ENCODE data around the gene S1PR1. TPM values are rescaled to one million over a fixed set of nuclear protein-coding genes. Genes with fewer than 3 reads are reported as not detected.
A peak's percentile ranks its signal among the peaks of the same experiment; 100 is the strongest.
"Not testable (repeated sequence)": the region's sequence is repeated elsewhere in the genome, so short reads cannot be mapped to it uniquely, and the experiment has no call there.

Gene S1PR1
- total RNA-seq, 1 donor from 2014 or later = 134 TPM

- Histone ChIP-seq H3K27me3 (no peaks in the 10 kb centered on the region), H3K9me3 (no peaks in the 10 kb centered on the region), H3K36me3 (no peaks in the 10 kb centered on the region), H3K27ac (no peak overlapping the region), H3K4me3 (no peak overlapping the region), H3K4me1 (no peaks in the 10 kb centered on the region)
- intact Hi-C loops (cut with DNase I) = no loop called here
- ATAC-seq (no peak), DNase-seq (no peak)
- TF ChIP-seq CTCF (IDR thresholded peaks at IDR 0.05) = no peak
These were observed 21.3 kb upstream of the S1PR1 start for GRCh38 chr1:101215363-101216011.

- no peaks in the 10 kb centered on the region for H3K9me3 ChIP-seq
- no peak overlapping the region for H3K4me3 ChIP-seq
- H3K27me3 ChIP-seq = no peaks in the 10 kb centered on the region
- ATAC-seq (no peak), DNase-seq (no peak)
- no peak overlapping the region for H3K27ac ChIP-seq
- intact Hi-C loops (cut with DNase I) = no loop called here
- H3K36me3 ChIP-seq = no peaks in the 10 kb centered on the region
- H3K4me1 ChIP-seq = no peaks in the 10 kb centered on the region
- no peak for TF ChIP-seq CTCF (IDR thresholded peaks at IDR 0.05)
These were observed 20.2 kb upstream of the S1PR1 start for GRCh38 chr1:101216623-101217022.

- H3K27me3 ChIP-seq = no peaks in the 10 kb centered on the region
- no peak overlapping the region for H3K27ac ChIP-seq
- H3K4me1 ChIP-seq = no peaks in the 10 kb centered on the region
- DNase-seq (no peak), ATAC-seq (no peak)
- TF ChIP-seq CTCF (IDR thresholded peaks at IDR 0.05) = no peak
- H3K9me3 ChIP-seq = no peaks in the 10 kb centered on the region
- no peak overlapping the region for H3K4me3 ChIP-seq
- intact Hi-C loops (cut with DNase I) = no loop called here
- H3K36me3 ChIP-seq = no peaks in the 10 kb centered on the region
These were observed 19.7 kb upstream of the S1PR1 start for GRCh38 chr1:101217148-101217547.

GRCh38 chr1:101218968-101219367 is 17.9 kb upstream of the S1PR1 start:
- ATAC-seq; H3K4me1 ChIP-seq; H3K4me3 ChIP-seq; H3K27ac ChIP-seq; DNase-seq; H3K36me3 ChIP-seq; H3K27me3 ChIP-seq; intact Hi-C loops (cut with DNase I); H3K9me3 ChIP-seq: not testable (repeated sequence)

- intact Hi-C loops (cut with DNase I) = no loop called here
- ATAC-seq (no peak), DNase-seq (no peak)
- Histone ChIP-seq H3K4me3 (no peak overlapping the region), H3K27me3 (no peaks in the 10 kb centered on the region), H3K9me3 (no peaks in the 10 kb centered on the region), H3K27ac (no peak overlapping the region), H3K36me3 (no peaks in the 10 kb centered on the region), H3K4me1 (no peaks in the 10 kb centered on the region)
- no peak for TF ChIP-seq CTCF (IDR thresholded peaks at IDR 0.05)
These were observed 16.6 kb upstream of the S1PR1 start for GRCh38 chr1:101219924-101220870.

GRCh38 chr1:101220906-101221305 is 15.9 kb upstream of the S1PR1 start:
- H3K27me3 ChIP-seq = no peaks in the 10 kb centered on the region
- H3K27ac ChIP-seq = no peak overlapping the region
- H3K4me3 ChIP-seq = no peak overlapping the region
- no peak for TF ChIP-seq CTCF (IDR thresholded peaks at IDR 0.05)
- ATAC-seq = peak; percentile 48
- H3K9me3 ChIP-seq = no peaks in the 10 kb centered on the region
- intact Hi-C loops (cut with DNase I) = no loop called here
- H3K4me1 ChIP-seq = no peaks in the 10 kb centered on the region
- no peaks in the 10 kb centered on the region for H3K36me3 ChIP-seq
- DNase-seq = no peak

All from upper lobe of right lung (tissue), 1 donor.